ENCODE measurements around the gene TMEM204.

Gene TMEM204

GRCh38 chr16:1537763-1538289 lies 4.4 kb downstream of the TMEM204 start:
- DNase-seq: no peak

GRCh38 chr16:1538804-1539520 lies 5.5 kb downstream of the TMEM204 start:
- no peak for DNase-seq

- no peak for DNase-seq
Measured at GRCh38 chr16:1539720-1540555, 6.5 kb downstream of the TMEM204 start.

- no peak for DNase-seq
Measured at GRCh38 chr16:1540556-1540855, 7.0 kb downstream of the TMEM204 start.

GRCh38 chr16:1541293-1542165 lies 8.1 kb downstream of the TMEM204 start:
- DNase-seq: no peak

GRCh38 chr16:1542166-1542500 lies 8.7 kb downstream of the TMEM204 start:
- no peak for DNase-seq

- DNase-seq: no peak
Measured at GRCh38 chr16:1542533-1542932, 9.1 kb downstream of the TMEM204 start.

GRCh38 chr16:1543085-1543896 lies 9.8 kb downstream of the TMEM204 start:
- DNase-seq: peak in 11 of 51 donors; percentile 7 to 39 (median 18)

GRCh38 chr16:1545044-1546040 lies 11.9 kb downstream of the TMEM204 start:
- no peak for DNase-seq

- no peak for DNase-seq
Measured at GRCh38 chr16:1546430-1546829, 13.0 kb downstream of the TMEM204 start.

GRCh38 chr16:1548233-1548632 lies 14.8 kb downstream of the TMEM204 start:
- no peak for DNase-seq

GRCh38 chr16:1548727-1549126 lies 15.3 kb downstream of the TMEM204 start:
- DNase-seq: no peak

GRCh38 chr16:1550069-1550468 lies 16.6 kb downstream of the TMEM204 start:
- no peak for DNase-seq

- DNase-seq: no peak
Measured at GRCh38 chr16:1550696-1551095, 17.2 kb downstream of the TMEM204 start.

GRCh38 chr16:1551166-1551565 lies 17.7 kb downstream of the TMEM204 start:
- no peak for DNase-seq

GRCh38 chr16:1552129-1552528 lies 18.7 kb downstream of the TMEM204 start:
- no peak for DNase-seq

- DNase-seq: no peak
Measured at GRCh38 chr16:1553946-1554825, 20.7 kb downstream of the TMEM204 start.

- DNase-seq: no peak
Measured at GRCh38 chr16:1554826-1555445, 21.5 kb downstream of the TMEM204 start.

Data from hypothalamus (tissue), 51 donors.